ENCODE measurements around the gene SUSD4.
A peak's percentile ranks its signal among the peaks of the same experiment; 100 is the strongest.
"Not testable (repeated sequence)": the region's sequence is repeated elsewhere in the genome, so short reads cannot be mapped to it uniquely, and the experiment has no call there.

SUSD4 gene

GRCh38 chr1:223363856-223364684, at the start of gene SUSD4:
Gene SUSD4 (minus strand): TSS chr1:223364176. CDS start chr1:223363425, 751 bp downstream.
- peak within 1 kb of the TSS; percentile 81 for H3K4me3 Mint-ChIP-seq
- H3K27me3 Mint-ChIP-seq = peaks cover 40% of the 10 kb centered on the region
- no peaks in the 10 kb centered on the region for H3K9me3 Mint-ChIP-seq
- peaks cover 17% of the 10 kb centered on the region for H3K4me1 Mint-ChIP-seq (ENCODE audit: low read depth)
- peak; percentile 73 for DNase-seq
- H3K27ac Mint-ChIP-seq = no peak within 1 kb of the TSS
- H3K36me3 Mint-ChIP-seq (ENCODE audit: low read depth) = peaks cover 1% of the 10 kb centered on the region

GRCh38 chr1:223413216-223413615, 49.2 kb upstream of the SUSD4 start:
- no peak overlapping the region for H3K4me3 Mint-ChIP-seq
- H3K27ac Mint-ChIP-seq = no peak overlapping the region
- H3K9me3 Mint-ChIP-seq = no peaks in the 10 kb centered on the region
- no peaks in the 10 kb centered on the region for H3K36me3 Mint-ChIP-seq (ENCODE audit: low read depth)
- H3K4me1 Mint-ChIP-seq (ENCODE audit: low read depth) = no peaks in the 10 kb centered on the region
- no peak for DNase-seq
- H3K27me3 Mint-ChIP-seq = no peaks in the 10 kb centered on the region

- Mint-ChIP-seq H3K4me1 (ENCODE audit: low read depth) (no peaks in the 10 kb centered on the region), H3K4me3 (no peak overlapping the region), H3K9me3 (no peaks in the 10 kb centered on the region), H3K36me3 (ENCODE audit: low read depth) (no peaks in the 10 kb centered on the region), H3K27me3 (no peaks in the 10 kb centered on the region), H3K27ac (no peak overlapping the region)
- DNase-seq = no peak
Observed at GRCh38 chr1:223411710-223412109, 47.7 kb upstream of the SUSD4 start.

- Mint-ChIP-seq H3K4me1 (ENCODE audit: low read depth) (no peaks in the 10 kb centered on the region), H3K9me3 (no peaks in the 10 kb centered on the region), H3K4me3 (no peak overlapping the region), H3K36me3 (ENCODE audit: low read depth) (no peaks in the 10 kb centered on the region), H3K27me3 (no peaks in the 10 kb centered on the region), H3K27ac (no peak overlapping the region)
- DNase-seq = no peak
Observed at GRCh38 chr1:223411309-223411708, 47.3 kb upstream of the SUSD4 start.

- DNase-seq = no peak
- Mint-ChIP-seq H3K4me3 (no peak overlapping the region), H3K36me3 (ENCODE audit: low read depth) (no peaks in the 10 kb centered on the region), H3K27me3 (peaks cover 2% of the 10 kb centered on the region), H3K9me3 (no peaks in the 10 kb centered on the region), H3K4me1 (ENCODE audit: low read depth) (peaks cover 4% of the 10 kb centered on the region), H3K27ac (no peak overlapping the region)
Observed at GRCh38 chr1:223410036-223410435, 46.1 kb upstream of the SUSD4 start.

GRCh38 chr1:223405507-223405906, 41.5 kb upstream of the SUSD4 start:
- H3K36me3 Mint-ChIP-seq (ENCODE audit: low read depth) = no peaks in the 10 kb centered on the region
- H3K4me1 Mint-ChIP-seq (ENCODE audit: low read depth) = peaks cover 24% of the 10 kb centered on the region
- no peak overlapping the region for H3K27ac Mint-ChIP-seq
- peaks cover 9% of the 10 kb centered on the region for H3K27me3 Mint-ChIP-seq
- no peak for DNase-seq
- H3K9me3 Mint-ChIP-seq = peaks cover 2% of the 10 kb centered on the region
- no peak overlapping the region for H3K4me3 Mint-ChIP-seq

GRCh38 chr1:223403184-223403815, 39.3 kb upstream of the SUSD4 start:
- Mint-ChIP-seq H3K36me3 (ENCODE audit: low read depth) (no peaks in the 10 kb centered on the region), H3K27me3 (peaks cover 9% of the 10 kb centered on the region), H3K4me3 (no peak overlapping the region), H3K9me3 (peaks cover 2% of the 10 kb centered on the region), H3K4me1 (ENCODE audit: low read depth) (peaks cover 24% of the 10 kb centered on the region), H3K27ac (no peak overlapping the region)
- DNase-seq = no peak

- Mint-ChIP-seq H3K4me3 (no peak overlapping the region), H3K27ac (no peak overlapping the region), H3K4me1 (ENCODE audit: low read depth) (peaks cover 24% of the 10 kb centered on the region), H3K27me3 (peaks cover 9% of the 10 kb centered on the region), H3K9me3 (peaks cover 2% of the 10 kb centered on the region), H3K36me3 (ENCODE audit: low read depth) (no peaks in the 10 kb centered on the region)
- DNase-seq = no peak
Observed at GRCh38 chr1:223402790-223403142, 38.8 kb upstream of the SUSD4 start.

- no peak overlapping the region for H3K4me3 Mint-ChIP-seq
- no peaks in the 10 kb centered on the region for H3K36me3 Mint-ChIP-seq (ENCODE audit: low read depth)
- H3K27ac Mint-ChIP-seq = peak overlapping the region; percentile 35
- peak; percentile 30 for DNase-seq
- peaks cover 2% of the 10 kb centered on the region for H3K9me3 Mint-ChIP-seq
- peaks cover 24% of the 10 kb centered on the region for H3K4me1 Mint-ChIP-seq (ENCODE audit: low read depth)
- H3K27me3 Mint-ChIP-seq = peaks cover 9% of the 10 kb centered on the region
Observed at GRCh38 chr1:223401873-223402789, 38.2 kb upstream of the SUSD4 start.

- H3K4me3 Mint-ChIP-seq; H3K27ac Mint-ChIP-seq; H3K9me3 Mint-ChIP-seq; DNase-seq; H3K36me3 Mint-ChIP-seq (ENCODE audit: low read depth): not testable (repeated sequence)
- Mint-ChIP-seq H3K4me1 (ENCODE audit: low read depth) (peaks cover 20% of the 10 kb centered on the region), H3K27me3 (peaks cover 12% of the 10 kb centered on the region)
Observed at GRCh38 chr1:223399393-223399792, 35.4 kb upstream of the SUSD4 start.

- peaks cover 39% of the 10 kb centered on the region for H3K27me3 Mint-ChIP-seq
- no peak overlapping the region for H3K4me3 Mint-ChIP-seq
- H3K36me3 Mint-ChIP-seq (ENCODE audit: low read depth) = no peaks in the 10 kb centered on the region
- peaks cover 2% of the 10 kb centered on the region for H3K9me3 Mint-ChIP-seq
- no peak overlapping the region for H3K27ac Mint-ChIP-seq
- DNase-seq = no peak
- no peaks in the 10 kb centered on the region for H3K4me1 Mint-ChIP-seq (ENCODE audit: low read depth)
Observed at GRCh38 chr1:223394706-223395105, 30.7 kb upstream of the SUSD4 start.

- Mint-ChIP-seq H3K27me3 (peaks cover 42% of the 10 kb centered on the region), H3K4me1 (ENCODE audit: low read depth) (no peaks in the 10 kb centered on the region), H3K27ac (no peak overlapping the region), H3K36me3 (ENCODE audit: low read depth) (no peaks in the 10 kb centered on the region), H3K9me3 (peaks cover 2% of the 10 kb centered on the region), H3K4me3 (no peak overlapping the region)
- no peak for DNase-seq
Observed at GRCh38 chr1:223394242-223394641, 30.3 kb upstream of the SUSD4 start.

- no peak for DNase-seq
- Mint-ChIP-seq H3K27ac (no peak within 1 kb of the TSS), H3K4me3 (no peak within 1 kb of the TSS), H3K9me3 (peaks cover 2% of the 10 kb centered on the region), H3K36me3 (ENCODE audit: low read depth) (no peaks in the 10 kb centered on the region), H3K4me1 (ENCODE audit: low read depth) (no peaks in the 10 kb centered on the region), H3K27me3 (peaks cover 42% of the 10 kb centered on the region)
Observed at GRCh38 chr1:223393275-223394214, 29.6 kb upstream of the SUSD4 start, which contains the start of gene CCDC185. Gene CCDC185 (plus strand): TSS chr1:223393415. CDS start chr1:223393476, 61 bp downstream.
